Hematopoietic multipotent progenitor cell treated with erythropoietin and hydrocortisone succinate and interleukin-3 and kit ligand, for 6 days (in vitro differentiated cells): ENCODE measurements around the gene FAM20C.
"Not testable (repeated sequence)": the region's sequence is repeated elsewhere in the genome, so short reads cannot be mapped to it uniquely, and the experiment has no call there.

Source experiments
- DNase-seq: peaks from one replicate; pipeline ENCODE4 v3.0.0-alpha.2; 2015

Gene FAM20C

GRCh38 chr7:230274-230673 is 37.9 kb downstream of the FAM20C start:
- DNase-seq = no peak

DNA sequence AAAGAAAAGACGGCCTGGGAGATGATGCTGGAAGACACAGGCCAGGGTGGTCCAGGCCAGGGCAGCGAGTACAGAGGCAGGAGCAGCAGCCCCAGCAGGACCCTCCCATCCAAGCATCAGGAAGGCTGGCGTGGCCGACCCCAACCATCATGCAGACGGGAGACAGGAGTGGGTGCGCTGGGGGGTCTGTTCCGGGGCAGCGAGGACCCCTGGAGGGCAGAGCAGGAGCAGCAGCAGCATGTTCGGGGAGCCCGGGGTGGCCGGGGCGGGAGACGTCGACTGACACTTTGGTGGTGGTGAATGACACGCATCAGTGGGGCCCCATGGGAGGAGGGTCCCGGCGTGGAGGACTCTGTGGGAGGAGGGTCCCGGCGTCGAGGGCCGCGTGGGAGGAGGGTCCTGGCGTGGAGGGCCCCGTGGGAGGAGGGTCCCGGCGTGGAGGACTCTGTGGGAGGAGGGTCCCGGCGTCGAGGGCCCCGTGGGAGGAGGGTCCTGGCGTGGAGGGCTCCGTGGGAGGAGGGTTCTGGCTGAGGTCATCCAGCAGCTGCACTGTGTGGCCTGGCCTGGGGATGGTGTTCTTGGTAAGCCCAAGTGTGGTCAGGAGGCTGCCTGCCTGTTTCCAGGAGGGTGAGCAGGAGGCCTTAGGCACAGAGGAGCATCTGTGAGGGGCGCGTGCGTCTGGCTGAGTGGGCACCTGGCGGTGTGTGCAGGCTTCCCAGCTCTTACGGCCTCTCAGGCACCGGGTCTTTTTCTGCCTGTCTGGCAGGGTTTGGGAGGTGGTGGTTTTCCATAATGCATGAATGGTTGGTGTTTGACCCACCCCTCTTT is 38.9 kb downstream of the FAM20C start:
- DNase-seq = no peak

DNA sequence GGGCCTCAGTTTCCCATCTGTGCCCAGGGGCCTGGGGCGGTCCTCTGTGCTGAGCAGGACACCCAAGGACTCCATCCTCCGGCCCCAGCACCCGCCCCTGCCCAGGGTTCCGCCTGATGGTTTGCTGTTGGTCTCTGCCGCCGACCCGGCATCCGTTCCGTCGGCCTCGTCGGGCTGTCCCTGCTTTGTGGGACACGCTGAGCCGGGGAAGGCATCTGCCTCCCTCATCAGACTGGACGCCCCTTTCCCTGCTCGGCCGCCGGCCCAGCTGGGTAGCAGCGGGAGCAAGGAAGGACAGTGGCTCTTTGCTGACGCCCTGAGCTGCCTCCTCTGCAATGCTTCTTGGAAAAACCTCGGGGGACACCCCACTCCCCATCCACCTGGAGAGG is 39.5 kb downstream of the FAM20C start:
- no peak for DNase-seq

- DNase-seq = no peak
These were observed 40.3 kb downstream of the FAM20C start for GRCh38 chr7:232410-233248.

DNA sequence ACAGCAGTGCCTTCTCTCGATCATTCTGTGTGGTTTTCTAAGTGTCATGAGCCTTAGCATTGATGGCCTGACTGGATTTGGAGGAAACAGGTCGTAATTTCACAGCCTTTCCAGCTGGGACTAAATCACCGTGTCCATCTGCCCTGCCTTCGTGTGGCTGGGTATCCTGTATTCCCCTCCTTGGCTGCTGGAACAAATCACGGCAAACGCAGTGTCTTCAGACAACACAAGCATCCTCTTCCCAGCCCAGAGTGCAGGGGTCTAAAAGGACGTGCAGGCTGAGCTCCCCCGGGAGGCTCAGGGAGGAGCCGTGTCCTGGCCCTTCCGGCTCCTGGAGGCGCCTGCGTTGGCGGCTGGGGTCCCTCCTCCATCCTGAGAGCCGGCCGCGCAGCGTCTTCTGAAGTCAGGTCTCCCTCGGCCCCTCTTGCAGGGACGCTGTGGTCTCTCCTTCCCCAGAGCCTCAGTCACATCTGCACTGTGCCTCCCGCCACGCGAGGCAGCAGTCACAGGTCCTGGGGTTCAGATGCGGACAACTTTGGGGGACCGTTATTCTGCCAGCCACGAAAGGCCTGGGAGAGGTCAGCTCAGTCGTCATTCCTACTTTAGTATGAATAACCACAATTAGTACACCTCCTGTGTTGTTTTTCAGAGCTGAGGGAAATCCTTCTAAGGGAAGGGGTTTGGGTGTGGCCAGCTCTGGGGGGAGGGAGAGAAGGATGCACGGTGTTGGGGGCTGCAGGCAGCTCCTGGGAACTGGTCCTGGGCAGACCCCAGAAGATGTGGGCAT is 41.1 kb downstream of the FAM20C start:
- DNase-seq = no peak

- DNase-seq = no peak
These were observed 41.8 kb downstream of the FAM20C start for GRCh38 chr7:234051-234707.

DNA sequence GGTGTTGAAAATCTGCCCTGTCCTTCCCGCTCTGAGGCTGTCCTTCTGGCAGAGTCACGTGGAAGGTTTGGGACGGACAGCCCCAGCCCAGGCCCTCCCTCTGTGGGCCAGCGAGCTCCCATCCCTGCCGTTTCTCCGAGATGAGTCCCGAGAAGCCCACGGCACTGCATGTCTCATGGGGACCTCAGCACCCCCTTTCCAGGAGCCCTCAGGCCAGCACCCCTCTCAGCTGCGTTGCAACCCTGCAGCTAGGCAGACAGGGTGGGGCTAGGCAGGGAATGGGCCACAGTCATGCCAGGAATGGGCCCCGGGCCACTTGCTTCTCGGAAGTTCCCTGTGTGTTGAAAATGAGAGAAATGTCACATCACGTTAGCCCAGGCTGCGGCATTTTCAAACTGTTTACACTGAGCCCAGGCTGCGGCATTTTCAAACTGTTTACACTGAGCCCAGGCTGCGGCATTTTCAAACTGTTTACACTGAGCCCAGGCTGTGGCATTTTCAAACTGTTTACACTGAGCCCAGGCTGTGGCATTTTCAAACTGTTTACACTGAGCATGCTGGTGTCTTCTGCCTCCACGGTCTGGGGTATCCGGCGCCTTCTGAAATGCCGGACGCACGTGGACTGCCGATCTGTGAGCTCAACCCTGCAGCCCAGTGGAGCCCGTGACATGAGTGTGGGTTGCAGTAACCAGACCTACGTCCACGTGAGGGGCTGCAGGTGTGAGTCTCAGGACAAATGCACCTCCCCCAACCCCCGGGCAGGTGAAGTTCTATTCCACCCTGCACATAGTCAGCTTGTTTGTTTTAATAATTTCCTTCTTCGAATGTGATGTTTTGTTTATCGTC is 42.6 kb downstream of the FAM20C start:
- no peak for DNase-seq

- DNase-seq = no peak
These were observed 43.4 kb downstream of the FAM20C start for GRCh38 chr7:235576-236395.

GRCh38 chr7:236967-237366 is 44.6 kb downstream of the FAM20C start:
- DNase-seq = no peak

DNA sequence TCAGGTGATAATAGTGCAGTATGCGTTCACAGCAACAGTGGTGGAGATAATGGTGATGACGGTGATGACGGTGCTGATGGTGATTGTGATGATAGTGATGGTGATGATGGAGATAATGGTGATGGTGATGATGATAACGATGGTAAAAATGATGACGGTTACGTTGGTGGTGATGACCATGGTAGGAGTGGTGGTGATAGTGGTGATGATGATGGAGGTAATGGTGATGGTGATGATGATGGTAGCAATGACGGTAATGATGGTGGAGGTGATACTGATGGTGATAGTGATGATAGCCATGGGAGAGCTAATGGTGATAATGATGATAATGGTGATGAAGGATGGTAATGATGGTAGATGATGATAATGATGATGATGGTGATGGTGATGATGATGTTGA is 45.0 kb downstream of the FAM20C start:
- DNase-seq = no peak

- DNase-seq = no peak
These were observed 47.8 kb downstream of the FAM20C start for GRCh38 chr7:240146-240676.

- no peak for DNase-seq
These were observed 48.6 kb downstream of the FAM20C start for GRCh38 chr7:240887-241421.

- no peak for DNase-seq
These were observed 49.1 kb downstream of the FAM20C start for GRCh38 chr7:241513-241912.

DNA sequence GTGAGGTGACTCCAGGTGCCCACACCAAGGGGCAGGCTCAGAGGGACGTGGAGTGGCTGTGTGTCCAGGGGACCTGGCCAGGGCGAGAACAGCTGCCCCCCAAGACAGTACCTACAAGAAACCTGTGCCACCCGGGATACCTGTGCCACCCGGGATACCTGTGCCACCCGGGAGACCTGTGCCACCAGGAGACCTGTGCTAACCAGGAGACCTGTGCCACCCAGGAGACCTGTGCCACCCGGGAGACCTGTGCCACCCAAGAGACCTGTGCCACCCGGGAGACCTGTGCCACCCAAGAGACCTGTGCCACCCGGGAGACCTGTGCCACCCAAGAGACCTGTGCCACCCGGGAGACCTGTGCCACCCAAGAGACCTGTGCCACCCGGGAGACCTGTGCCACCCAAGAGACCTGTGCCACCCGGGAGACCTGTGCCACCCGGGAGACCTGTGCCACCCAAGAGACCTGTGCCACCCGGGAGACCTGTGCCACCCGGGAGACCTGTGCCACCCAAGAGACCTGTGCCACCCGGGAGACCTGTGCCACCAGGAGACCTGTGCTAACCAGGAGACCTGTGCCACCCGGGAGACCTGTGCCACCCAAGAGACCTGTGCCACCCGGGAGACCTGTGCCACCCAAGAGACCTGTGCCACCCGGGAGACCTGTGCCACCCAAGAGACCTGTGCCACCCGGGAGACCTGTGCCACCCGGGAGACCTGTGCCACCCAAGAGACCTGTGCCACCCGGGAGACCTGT is 50.6 kb downstream of the FAM20C start:
- not testable (repeated sequence) for DNase-seq

DNA sequence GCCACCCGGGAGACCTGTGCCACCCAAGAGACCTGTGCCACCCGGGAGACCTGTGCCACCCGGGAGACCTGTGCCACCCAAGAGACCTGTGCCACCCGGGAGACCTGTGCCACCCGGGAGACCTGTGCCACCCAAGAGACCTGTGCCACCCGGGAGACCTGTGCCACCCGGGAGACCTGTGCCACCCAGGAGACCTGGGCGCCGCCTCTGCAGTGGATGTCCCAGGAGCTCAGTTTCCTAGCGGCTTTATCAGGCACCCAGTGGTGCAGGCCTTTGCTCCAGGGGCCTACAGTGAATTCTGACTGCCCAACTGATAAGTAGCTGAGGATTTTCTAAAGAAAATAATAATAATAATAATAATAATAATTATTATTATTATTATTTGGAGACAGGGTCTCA is 51.2 kb downstream of the FAM20C start:
- DNase-seq = not testable (repeated sequence)

GRCh38 chr7:244974-245373 is 52.6 kb downstream of the FAM20C start:
- no peak for DNase-seq

DNA sequence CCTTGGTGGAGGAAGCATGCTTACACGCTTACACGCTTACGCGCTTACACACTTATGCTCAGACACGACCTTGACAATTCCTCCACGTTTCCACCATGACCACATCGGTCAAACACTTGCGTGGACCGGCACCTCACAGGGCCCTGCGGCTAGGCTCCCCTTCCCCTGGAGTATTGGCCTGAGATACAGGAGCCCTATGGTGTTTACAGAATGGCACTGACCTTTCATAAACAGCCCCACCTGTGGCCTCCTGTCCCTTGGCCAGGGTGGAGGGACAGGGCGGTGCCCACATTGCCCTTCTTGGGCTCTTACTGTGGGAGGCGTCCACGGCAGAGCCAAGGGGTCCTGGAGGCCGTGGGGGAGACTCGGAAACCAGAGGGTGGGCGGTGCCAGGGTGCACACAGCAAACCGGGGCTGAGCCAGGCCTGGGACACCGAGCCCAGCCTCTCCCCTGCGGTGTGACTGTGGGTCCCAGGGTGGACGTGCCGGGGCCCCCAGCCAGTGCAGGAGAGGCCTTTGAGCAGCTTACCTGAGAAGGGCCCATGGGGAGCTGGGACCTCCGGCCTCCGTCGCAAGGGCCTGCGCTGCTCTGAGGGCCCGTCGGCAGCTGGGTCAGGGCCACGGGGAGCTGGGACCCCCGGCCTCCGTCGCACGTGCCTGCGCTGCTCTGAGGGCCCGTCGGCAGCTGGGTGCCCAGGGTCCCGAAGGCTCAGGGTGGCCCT is 53.4 kb downstream of the FAM20C start:
- DNase-seq = no peak

DNA sequence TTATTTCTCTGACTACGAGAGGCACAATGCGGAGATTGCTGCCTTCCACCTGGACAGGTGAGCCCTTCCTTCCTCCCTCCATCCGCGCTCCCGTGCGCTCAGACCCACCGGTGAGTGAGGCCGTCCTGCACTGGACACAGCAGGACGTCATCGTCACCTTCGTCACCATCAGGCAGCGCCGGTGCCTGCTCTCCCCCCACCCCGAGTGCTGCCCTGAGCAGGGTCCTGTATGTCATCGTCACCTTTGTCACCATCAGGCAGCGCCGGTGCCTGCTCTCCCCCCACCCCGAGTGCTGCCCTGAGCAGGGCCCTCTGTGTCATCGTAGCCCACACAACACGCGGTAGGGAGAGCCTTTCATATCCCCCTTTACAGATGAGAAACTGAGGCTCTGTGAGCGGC is 54.1 kb downstream of the FAM20C start:
- DNase-seq = no peak

DNA sequence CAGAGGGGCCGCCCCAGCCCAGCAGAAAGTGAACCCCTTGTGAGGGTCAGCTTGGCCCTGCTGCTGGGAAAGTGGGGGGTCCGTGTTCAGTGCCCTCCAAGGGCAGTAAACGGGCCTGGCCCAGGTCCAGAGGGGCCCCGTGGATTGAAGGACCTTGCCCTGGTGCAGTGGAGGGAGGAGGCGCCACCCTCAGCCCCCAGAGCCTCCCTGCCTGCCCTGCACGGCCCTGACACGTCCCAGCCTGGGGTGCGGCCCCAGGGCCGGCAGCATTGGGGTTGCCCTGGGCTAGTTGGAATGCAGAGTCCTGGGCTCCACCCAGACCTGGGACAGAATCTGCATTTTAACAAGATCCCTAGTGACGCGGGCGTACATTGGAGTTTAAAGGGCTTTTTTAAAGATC is 54.8 kb downstream of the FAM20C start:
- no peak for DNase-seq
